WI38 (cell line): ENCODE results near the gene INAFM1.

Experiments
- H3K4me3 ChIP-seq: 2 replicates; pipeline ENCODE4 v1.5.1; 2011; ENCODE audit warnings: low read depth, mild to moderate bottlenecking, control low read depth, low read length
- TF ChIP-seq, protein P1 (sequence below): IDR thresholded peaks from 2 replicates; pipeline ENCODE4 v1.5.1; 2012; ENCODE audit warnings: low read depth, mild to moderate bottlenecking, control low read depth, low read length

Gene INAFM1

DNA sequence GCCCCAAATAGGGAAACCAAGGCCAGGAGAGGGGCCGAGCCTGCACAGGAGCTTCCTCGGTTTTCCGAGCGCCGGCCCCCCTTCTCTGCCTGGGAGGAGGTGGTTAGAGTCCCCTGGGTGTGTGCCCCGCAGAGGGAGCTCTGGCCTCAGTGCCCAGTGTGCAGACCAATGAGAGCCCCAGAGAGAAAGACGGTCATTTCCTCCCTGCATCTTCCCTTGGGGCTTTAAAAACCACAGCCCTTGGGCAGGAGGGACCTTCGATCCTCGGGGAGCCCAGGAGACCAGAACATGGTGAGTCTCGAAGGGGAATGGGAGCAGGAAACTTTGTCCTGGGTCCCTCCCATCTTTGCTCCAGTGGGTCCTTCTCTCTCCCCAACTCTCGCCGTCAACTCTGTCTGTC is 34.9 kb downstream of the INAFM1 start, which contains the start of gene C5AR1:
C5AR1 (plus strand) TSS at position 254 of the 400 bp plus-strand sequence; CDS start at position 289, 35 bp downstream.
- TF ChIP-seq, protein P1, sequence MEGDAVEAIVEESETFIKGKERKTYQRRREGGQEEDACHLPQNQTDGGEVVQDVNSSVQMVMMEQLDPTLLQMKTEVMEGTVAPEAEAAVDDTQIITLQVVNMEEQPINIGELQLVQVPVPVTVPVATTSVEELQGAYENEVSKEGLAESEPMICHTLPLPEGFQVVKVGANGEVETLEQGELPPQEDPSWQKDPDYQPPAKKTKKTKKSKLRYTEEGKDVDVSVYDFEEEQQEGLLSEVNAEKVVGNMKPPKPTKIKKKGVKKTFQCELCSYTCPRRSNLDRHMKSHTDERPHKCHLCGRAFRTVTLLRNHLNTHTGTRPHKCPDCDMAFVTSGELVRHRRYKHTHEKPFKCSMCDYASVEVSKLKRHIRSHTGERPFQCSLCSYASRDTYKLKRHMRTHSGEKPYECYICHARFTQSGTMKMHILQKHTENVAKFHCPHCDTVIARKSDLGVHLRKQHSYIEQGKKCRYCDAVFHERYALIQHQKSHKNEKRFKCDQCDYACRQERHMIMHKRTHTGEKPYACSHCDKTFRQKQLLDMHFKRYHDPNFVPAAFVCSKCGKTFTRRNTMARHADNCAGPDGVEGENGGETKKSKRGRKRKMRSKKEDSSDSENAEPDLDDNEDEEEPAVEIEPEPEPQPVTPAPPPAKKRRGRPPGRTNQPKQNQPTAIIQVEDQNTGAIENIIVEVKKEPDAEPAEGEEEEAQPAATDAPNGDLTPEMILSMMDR = no peak
- H3K4me3 ChIP-seq = no peak within 1 kb of the TSS

DNA sequence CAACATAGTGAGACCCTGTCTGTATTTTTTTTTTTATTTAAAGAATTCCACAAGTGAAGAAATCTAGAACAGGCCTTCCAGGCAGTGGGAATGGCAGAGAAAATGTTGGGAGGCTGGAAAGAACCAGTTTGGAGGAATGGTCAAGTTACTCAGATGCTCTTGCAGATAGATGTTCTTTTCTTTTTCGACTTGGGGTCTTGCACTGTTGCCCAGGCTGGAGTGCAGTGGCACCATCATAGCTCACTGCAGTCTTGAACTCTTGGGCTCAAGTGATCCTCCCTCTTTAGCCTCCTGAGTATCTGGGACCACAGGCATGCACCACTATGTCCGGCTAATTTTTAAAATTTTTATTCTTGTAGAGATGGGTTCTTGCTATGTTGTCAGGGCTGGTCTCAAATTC is 35.6 kb downstream of the INAFM1 start:
- TF ChIP-seq, protein P1 = no peak
- no peak overlapping the region for H3K4me3 ChIP-seq

DNA sequence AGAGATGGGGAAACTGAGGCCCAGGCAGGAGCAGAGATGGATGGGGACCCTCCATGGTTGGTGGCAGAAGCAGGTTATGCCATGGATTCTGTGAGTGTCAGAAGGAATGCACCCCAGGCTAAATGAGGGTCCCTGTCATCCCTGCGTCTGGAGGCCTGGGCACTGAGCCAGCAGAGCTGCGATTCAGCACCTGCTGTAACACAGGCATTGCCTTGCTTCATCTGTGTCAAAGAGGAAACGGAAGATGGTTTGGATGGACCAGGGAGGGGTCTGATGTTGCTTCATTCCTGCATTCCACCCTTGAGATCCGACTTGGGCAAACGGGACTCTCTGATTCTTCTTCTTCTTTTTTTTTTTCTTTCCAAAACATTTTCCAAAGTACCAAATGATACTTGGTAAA is 36.1 kb downstream of the INAFM1 start:
- no peak overlapping the region for H3K4me3 ChIP-seq
- TF ChIP-seq, protein P1 = no peak

DNA sequence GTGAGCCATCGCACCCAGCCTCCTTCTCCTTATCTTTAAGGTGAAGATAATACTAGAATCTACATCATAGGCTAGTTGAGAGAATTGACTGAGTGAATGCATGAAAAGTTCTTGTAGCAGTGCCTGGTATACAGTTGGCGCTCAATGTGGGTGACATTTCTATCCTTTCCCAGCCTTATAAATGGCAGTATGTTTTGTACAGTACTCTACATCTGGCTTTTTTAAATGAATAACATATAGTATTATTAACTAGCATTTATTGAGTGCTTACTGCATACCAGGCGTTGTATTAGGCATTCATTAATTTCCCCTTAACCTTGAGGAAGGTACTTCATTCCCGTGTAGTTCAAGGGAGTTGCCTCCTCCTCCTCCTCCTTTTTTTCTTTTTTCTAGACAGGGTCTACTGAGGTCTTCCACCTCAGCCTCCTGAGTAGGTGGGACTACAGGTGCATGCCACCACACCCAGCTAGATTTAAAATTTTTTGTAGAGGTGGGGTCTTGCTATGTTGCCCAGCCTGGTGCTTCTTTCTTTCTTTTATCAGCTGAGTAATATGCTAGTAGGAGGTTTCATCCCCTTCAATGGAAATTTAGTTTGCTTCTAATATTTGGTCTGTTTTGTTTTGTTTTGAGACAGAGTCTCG is 37.8 kb downstream of the INAFM1 start:
- H3K4me3 ChIP-seq = no peak overlapping the region
- TF ChIP-seq, protein P1 = no peak

DNA sequence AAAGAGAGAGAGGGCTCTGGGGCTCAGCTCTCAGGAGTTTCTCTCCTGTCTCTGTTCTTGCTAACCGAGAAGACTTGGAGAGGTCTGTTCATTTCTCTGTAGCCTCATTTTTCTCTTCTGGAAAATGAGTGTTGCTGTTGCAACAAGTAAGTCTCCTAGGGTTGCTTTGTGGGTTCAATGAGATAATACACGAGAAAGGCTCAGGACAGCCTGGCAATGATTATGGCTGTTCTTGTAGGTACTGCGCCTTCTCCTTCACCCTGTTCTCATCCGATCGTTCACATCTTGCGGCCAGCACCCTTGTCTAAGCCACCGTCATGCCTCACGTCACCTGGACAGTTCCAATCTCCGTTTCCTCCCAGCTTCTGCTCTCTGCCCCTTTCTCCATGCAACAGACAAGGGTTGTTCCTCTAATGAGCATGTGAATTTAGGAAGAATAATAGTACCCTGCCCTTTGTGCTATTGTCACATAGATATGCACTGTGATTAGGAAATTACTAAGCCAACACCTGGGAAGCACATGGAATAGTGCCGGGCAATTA is 39.1 kb downstream of the INAFM1 start:
- TF ChIP-seq, protein P1 = no peak
- H3K4me3 ChIP-seq = no peak overlapping the region

DNA sequence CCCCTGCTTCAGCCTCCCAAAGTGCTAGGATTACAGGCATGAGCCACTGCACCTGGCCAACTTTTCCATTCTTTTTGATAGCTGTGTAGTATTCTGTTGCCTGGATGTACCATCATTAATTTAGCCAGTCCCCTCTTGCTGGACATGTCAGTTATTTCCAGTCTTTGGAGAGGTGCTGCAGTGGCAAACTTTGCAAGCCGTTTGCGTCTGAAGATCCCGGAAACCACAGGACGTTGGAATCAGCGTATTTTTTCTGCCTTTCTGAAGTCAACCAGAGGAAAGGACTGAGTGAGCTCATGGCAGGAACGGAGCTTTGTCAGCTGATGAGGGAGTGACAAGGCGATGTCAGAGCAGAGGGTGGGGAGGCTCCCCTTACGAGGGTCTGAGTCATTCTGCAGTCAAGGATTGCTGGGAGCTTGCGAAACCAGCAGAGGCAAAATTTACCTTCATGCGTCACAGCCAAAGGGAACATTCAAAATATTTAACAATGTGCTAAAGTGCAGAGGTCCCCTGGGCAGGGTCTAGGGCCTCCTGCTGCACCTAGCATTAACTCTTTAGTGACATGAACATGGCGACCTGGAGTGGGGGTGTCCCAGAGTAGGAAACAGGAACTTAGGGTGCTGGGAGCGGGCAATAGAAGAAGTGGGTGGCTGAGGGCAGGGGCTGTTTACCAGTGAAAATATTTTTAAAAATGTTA is 40.6 kb downstream of the INAFM1 start:
- H3K4me3 ChIP-seq = no peak overlapping the region
- TF ChIP-seq, protein P1 = no peak

DNA sequence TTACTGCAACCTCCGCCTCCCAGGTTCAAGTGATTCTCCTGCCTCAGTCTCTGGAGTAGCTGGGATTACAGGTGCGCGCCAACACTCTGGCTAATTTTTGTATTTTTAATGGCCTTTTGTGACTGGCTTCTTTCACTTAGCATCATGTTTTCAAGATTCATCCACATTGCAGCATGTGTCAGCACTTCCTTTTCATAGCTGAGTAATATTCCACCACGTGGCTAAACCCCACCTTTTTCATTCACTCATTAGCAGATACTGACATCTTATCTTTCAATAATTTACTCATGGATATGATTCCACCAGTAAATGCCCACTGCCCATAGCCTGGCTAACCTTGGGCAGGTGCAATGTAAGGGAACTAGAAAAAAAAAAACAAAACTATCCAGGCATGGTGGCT is 41.8 kb downstream of the INAFM1 start:
- TF ChIP-seq, protein P1 = no peak
- H3K4me3 ChIP-seq = no peak overlapping the region
